Islet precursor cell (in vitro differentiated cells): ENCODE measurements around the gene ATP10A.

Source experiments
- DNase-seq: peaks from one replicate; pipeline ENCODE4 v3.0.0-alpha.2; 2018

Gene ATP10A

GRCh38 chr15:25736461-25736860 is 126.7 kb downstream of the ATP10A start:
- no peak for DNase-seq

- DNase-seq, result peak; percentile 24
These were observed 127.4 kb downstream of the ATP10A start for GRCh38 chr15:25735550-25736384.

- DNase-seq, result peak; percentile 42
These were observed 128.3 kb downstream of the ATP10A start for GRCh38 chr15:25734680-25735355.

GRCh38 chr15:25733856-25734679 is 129.1 kb downstream of the ATP10A start:
- peak; percentile 49 for DNase-seq

- DNase-seq, result peak; percentile 35
These were observed 129.9 kb downstream of the ATP10A start for GRCh38 chr15:25733036-25733855.

GRCh38 chr15:25732191-25732590 is 130.9 kb downstream of the ATP10A start:
- DNase-seq, result no peak

GRCh38 chr15:25731411-25731810 is 131.7 kb downstream of the ATP10A start:
- DNase-seq, result peak; percentile 34

- no peak for DNase-seq
These were observed 132.2 kb downstream of the ATP10A start for GRCh38 chr15:25730918-25731317.

GRCh38 chr15:25728816-25729215 is 134.3 kb downstream of the ATP10A start:
- DNase-seq, result peak; percentile 35

GRCh38 chr15:25727867-25728600 is 135.1 kb downstream of the ATP10A start:
- DNase-seq, result peak; percentile 31

- peak; percentile 25 for DNase-seq
These were observed 136.0 kb downstream of the ATP10A start for GRCh38 chr15:25727116-25727515.

GRCh38 chr15:25725758-25726157 is 137.4 kb downstream of the ATP10A start:
- peak; percentile 38 for DNase-seq

- peak; percentile 17 for DNase-seq
These were observed 138.2 kb downstream of the ATP10A start for GRCh38 chr15:25724899-25725298.

GRCh38 chr15:25721605-25721955 is 141.5 kb downstream of the ATP10A start:
- no peak for DNase-seq

- DNase-seq, result no peak
These were observed 143.8 kb downstream of the ATP10A start for GRCh38 chr15:25719101-25719985.

- no peak for DNase-seq
These were observed 144.5 kb downstream of the ATP10A start for GRCh38 chr15:25718597-25718996.

GRCh38 chr15:25718169-25718536 is 145.0 kb downstream of the ATP10A start:
- DNase-seq, result no peak

GRCh38 chr15:25717457-25718168 is 145.5 kb downstream of the ATP10A start:
- DNase-seq, result no peak

GRCh38 chr15:25717127-25717456 is 146.0 kb downstream of the ATP10A start:
- no peak for DNase-seq

- DNase-seq, result no peak
These were observed 146.6 kb downstream of the ATP10A start for GRCh38 chr15:25716414-25717126.
